Non-pigmented ciliary epithelial cell (primary cell): Measurements from ENCODE around the gene KIR3DL2.
"Not testable (repeated sequence)": the region's sequence is repeated elsewhere in the genome, so short reads cannot be mapped to it uniquely, and the experiment has no call there.

Source experiments
- DNase-seq: peaks from one replicate; pipeline ENCODE4 v3.0.0-alpha.2; 2010; ENCODE audit warnings: low read depth

Gene KIR3DL2

DNA sequence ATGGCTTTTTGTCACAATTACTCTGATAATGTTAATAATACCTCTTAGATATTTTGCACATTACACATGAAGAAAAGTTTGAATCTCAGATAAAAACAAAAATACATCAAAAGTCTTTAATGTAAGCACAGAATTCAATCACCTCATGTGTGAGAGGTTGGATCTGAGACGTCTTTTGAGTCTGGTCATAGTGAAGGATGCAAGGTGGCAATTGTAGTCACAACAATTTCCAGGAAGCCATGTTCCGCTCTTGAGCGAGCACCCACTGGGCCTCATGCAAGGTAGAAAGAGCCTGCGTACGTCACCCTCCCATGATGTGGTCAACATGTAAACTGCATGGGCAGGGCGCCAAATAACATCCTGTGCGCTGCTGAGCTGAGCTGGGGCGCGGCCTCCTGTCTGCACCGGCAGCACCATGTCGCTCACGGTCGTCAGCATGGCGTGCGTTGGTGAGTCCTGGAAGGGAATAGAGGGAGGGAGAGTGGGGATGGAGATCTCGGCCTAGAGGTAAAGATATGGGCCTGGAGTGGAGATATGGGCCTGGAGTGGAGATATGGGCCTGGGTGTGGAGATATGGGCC is at the start of gene KIR3DL2:
Gene KIR3DL2 (plus strand): TSS at position 383 of the 580 bp plus-strand sequence. CDS start 33 bp downstream, at position 416.
- DNase-seq = not testable (repeated sequence)

DNA sequence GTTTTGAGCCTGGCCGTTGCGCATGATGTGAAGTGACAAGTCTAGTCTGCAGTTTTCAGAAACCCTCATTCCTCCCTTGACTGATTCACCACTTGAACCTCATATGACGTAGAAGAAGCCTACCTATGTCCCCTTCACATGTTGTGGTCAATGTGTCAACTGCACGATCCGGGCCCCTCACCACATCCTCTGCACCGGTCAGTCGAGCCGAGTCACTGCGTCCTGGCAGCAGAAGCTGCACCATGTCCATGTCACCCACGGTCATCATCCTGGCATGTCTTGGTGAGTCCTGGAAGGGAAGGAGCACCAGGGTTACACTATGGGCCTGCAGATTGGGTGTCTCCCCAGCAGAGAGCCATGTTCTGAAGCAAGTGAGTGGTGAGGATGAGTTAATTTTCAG is 46.8 kb upstream of the KIR3DL2 start, which contains the start of gene KIR2DL4:
Gene KIR2DL4 (plus strand): TSS at position 201 of the 400 bp plus-strand sequence. CDS start 42 bp downstream, at position 243.
- DNase-seq = no peak

DNA sequence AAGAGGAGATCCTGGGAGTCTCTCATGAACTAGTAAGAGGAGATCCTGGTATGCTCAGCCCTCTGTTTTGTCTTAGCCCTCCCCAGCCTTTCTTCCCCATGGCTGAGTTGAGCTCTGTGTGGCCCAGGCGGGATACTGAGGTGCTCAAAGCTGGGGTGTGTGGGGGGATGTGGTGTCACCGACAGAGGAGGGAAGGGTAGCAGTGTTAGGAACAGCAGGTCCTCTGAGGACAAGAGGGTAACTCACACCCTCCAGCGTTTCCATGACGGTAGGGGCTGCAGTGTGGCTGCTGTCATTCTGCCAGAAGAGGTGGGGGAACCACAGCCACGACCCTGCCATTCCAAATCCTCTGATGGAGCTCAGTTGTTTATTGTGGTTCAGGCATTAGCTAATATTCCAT is 46.1 kb upstream of the KIR3DL2 start:
- DNase-seq = no peak

DNA sequence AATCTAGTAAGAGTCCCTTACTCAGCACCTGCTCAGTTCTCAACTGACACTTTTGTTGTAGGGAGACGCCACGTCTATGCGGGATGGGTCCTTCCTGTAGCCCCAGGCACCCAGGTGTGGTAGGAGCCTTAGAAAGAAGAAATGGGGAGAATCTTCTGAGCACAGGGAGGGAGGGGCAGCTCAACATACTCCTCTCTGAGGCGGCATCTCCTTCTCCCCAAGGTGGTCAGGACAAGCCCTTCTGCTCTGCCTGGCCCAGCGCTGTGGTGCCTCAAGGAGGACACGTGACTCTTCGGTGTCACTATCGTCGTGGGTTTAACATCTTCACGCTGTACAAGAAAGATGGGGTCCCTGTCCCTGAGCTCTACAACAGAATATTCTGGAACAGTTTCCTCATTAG is 45.7 kb upstream of the KIR3DL2 start:
- no peak for DNase-seq

DNA sequence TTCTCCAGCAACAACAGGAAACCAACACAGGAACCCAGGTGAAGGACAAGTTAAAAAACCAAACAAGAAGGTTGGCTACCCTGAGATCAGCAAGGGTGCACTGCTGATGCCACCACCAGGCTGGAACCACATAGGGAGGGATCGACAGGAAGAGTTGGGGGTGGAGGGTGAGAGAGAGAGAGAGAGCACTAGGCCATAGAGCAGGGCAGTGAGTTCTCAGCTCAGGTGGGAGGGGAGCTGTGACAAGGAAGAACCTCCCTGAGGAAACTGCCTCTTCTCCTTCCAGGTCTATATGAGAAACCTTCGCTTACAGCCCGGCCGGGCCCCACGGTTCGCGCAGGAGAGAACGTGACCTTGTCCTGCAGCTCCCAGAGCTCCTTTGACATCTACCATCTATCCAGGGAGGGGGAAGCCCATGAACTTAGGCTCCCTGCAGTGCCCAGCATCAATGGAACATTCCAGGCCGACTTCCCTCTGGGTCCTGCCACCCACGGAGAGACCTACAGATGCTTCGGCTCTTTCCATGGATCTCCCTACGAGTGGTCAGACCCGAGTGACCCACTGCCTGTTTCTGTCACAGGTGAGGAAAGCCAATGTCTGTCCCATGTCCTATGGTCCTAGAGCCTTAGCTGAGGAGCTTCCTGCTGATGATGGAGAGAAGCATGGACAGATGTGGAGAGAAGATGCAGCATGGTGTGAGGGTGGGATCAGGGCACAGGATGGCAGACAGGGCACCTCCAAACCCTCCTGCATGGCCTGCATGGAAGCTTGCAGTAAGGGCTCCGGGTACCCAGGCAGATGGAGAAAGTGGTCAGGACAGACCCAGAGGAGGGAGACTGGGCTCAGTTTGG is 44.4 kb upstream of the KIR3DL2 start:
- DNase-seq = no peak

DNA sequence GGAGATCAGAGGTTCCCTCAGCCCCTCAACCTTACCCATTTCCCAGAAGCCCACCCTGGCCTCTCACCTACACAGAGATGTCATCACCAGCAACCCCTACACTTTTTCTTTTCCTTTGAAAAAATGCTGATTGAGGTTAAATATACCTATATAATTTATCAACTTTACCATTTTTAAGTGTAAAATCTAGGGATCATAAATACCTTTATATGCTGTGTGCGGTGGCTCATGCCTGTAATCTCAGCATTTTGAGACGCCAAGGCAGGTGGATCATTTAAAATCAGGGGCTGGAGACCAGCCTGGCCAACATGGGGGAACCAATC is 43.8 kb upstream of the KIR3DL2 start:
- DNase-seq = no peak

DNA sequence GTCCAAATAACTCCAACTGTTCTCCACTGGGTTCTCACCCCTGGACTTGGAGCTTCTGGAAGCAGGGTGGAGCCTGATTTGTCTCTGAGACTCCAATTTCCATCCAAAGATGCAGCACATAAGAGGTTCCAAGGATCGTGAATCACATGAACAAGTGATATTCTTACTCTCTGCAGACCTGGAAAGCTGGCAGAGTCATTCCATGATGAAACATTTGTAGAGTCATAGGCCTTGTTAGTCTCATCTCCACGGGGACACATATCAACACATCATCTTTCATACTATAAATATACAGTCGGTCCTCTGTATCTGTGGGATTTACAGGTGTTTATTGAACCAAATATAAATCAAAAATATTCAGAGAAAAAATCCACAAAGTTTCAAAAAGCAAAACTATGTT is 35.7 kb upstream of the KIR3DL2 start:
- not testable (repeated sequence) for DNase-seq

DNA sequence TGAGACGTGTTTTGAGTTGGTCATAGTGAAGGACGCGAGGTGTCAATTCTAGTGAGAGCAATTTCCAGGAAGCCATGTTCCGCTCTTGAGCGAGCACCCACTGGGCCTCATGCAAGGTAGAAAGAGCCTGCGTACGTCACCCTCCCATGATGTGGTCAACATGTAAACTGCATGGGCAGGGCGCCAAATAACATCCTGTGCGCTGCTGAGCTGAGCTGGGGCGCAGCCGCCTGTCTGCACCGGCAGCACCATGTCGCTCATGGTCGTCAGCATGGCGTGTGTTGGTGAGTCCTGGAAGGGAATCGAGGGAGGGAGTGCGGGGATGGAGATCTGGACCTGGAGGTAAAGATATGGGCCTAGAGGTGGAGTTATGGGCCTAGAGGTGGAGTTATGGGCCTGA is 34.0 kb upstream of the KIR3DL2 start, which contains the start of gene KIR3DL1:
Gene KIR3DL1 (plus strand): TSS at position 218 of the 400 bp plus-strand sequence.
- DNase-seq = not testable (repeated sequence)

DNA sequence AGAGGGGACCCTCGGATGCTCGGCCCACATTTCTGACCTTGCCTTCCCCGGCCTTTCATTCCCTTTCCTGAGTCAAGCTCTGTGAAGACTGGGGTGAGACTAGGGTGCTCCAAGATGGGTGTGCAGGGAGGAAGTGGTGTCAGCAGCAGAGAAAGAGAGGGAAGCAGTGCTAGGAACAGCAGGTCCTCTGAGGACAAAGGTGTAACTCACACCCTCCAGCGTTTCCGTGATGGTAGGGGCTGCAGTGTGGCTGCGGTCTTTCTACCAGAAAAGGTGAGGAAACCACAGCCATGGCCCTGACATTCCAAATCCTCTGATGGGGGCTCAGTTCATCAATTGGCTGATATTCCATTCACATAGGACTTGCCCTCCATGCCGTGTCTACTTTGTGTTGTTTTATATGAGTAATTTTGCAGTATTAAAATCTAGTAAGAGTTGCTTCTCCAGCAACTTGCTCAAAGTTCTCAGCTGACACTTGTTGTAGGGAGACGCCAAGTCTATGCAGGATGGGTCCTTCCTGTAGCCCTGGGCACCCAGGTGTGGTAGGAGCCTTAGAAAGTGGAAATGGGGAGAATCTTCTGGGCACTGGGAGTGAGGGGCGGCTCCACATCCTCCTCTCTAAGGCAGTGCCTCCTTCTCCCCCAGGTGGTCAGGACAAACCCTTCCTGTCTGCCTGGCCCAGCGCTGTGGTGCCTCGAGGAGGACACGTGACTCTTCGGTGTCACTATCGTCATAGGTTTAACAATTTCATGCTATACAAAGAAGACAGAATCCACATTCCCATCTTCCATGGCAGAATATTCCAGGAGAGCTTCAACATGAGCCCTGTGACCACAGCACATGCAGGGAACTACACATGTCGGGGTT is 32.3 kb upstream of the KIR3DL2 start:
- DNase-seq = no peak

DNA sequence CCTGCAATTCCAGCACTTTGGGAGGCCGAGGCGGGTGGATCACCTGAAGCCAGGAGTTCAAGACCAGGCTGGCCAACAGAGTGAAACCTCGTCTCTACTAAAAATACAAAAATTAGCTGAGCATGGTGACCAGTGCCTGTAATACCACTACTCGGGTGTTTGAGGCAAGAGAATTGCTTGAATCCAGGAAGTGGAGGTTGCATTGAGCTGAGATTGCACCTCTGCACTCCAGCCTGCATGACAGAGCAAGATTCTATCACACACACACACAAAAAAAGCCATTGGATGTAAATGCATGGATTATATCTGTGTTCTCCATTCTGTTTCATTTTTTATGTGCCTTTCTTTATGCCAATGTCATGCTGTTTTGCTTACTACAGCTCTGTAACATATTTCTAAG is 25.8 kb upstream of the KIR3DL2 start:
- DNase-seq = not testable (repeated sequence)

DNA sequence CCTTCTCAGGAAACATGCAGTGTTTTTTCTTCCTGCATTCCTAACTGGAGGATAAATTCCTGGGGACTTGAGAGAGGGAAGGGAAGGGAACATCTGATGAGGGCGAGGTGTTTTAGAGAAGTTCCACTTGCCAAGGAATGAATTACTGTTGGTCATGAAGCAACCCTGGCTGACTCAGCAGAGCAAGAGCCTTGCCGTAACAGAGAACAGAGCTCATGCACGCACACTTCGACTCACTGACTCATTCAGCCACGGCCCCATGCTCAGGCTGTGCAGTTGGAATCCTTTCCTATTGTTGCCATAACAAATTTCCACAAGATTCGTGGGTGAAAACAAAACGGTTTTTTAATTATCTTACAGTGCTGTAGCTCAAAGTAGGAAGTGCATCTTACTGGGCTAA is 24.9 kb upstream of the KIR3DL2 start:
- DNase-seq = not testable (repeated sequence)

DNA sequence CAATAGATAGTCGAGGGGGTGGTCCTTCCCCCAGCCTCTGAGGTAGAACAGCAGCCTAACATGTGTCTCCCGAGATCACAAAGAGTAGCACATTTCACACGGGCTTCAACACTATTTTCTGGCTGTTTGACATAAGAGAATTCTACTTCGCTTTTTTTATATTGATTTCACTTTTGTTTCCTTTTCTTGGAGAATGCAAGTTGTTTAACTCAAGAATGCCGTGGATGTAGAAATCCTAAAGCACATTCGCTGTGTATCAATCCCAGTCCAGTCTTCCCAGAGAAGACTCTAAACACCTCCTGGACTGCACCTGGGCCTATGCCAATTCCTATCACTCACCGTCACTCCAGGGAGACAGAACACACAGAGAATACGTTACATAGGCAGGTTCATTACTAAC is 22.2 kb upstream of the KIR3DL2 start:
- not testable (repeated sequence) for DNase-seq

DNA sequence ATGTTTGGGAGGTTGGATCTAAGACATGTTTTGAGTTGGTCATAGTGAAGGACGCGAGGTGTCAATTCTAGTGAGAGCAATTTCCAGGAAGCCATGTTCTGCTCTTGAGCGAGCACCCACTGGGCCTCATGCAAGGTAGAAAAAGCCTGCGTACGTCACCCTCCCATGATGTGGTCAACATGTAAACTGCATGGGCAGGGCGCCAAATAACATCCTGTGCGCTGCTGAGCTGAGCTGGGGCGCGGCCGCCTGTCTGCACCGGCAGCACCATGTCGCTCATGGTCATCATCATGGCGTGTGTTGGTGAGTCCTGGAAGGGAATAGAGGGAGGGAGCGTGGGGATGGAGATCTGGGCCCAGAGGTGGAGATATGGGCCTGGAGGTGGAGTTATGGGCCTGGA is 17.7 kb upstream of the KIR3DL2 start, which contains the start of gene KIR2DS4:
Gene KIR2DS4 (plus strand): TSS at position 181 of the 400 bp plus-strand sequence.
- DNase-seq = not testable (repeated sequence)

DNA sequence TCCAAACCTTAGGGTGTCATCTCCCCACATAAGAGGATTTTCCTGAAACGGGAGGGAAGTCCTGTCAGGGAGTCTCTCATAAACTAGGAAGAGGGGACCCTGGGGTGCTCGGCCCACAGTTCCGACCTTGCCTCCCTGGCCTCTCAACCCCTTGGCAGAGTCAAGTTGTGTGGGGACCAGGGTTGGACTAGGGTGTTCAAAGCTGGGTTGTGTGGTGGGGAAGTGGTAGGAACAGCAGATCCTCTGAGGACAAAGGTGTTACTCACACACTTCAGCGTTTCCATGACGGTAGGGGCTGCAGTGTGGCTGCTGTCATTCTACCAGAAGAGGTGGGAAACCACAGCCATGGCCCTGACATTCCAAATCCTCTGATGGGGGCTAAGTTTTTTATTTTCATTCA is 15.1 kb upstream of the KIR3DL2 start:
- DNase-seq = not testable (repeated sequence)

DNA sequence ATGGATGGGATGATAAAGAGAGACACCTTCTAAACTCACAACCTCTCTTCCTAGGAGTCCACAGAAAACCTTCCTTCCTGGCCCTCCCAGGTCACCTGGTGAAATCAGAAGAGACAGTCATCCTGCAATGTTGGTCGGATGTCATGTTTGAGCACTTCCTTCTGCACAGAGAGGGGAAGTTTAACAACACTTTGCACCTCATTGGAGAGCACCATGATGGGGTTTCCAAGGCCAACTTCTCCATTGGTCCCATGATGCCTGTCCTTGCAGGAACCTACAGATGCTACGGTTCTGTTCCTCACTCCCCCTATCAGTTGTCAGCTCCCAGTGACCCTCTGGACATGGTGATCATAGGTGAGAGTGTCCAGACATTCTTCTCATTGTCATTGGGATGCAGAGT is 12.7 kb upstream of the KIR3DL2 start:
- DNase-seq = not testable (repeated sequence)

DNA sequence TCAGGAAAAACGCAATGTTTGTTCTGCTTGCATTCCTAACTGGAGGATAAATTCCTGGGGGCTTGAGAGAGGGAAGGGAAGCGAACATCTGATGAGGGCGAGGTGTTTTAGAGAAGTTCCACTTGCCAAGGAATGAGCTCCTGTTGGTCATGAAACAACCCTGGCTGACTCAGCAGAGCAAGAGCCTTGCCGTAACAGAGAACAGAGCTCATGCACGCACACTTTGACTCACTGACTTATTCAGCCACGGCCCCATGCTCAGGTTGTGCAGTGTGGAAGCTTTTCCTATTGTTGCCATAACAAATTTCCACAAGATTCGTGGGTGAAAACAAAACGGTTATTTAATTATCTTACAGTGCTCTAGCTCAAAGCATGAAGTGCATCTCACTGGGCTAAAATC is 7.1 kb upstream of the KIR3DL2 start:
- not testable (repeated sequence) for DNase-seq

DNA sequence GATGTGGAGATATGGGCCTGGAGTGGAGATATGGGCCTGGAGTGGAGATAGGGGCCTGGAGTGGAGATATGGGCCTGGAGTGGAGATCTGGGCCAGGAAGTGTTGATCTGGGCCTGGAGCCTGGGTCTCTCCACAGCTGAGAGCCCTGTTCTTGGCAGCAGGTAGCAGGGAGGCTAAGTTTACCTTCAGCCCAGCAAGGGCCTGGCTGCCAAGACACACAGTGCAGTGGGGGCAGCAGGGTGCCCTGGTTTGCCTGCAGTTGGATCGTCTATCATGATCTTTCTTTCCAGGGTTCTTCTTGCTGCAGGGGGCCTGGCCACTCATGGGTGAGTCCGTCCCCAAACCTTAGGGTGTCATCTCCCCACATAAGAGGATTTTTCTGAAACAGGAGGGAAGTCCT is 687 bp downstream of the KIR3DL2 start:
- no peak for DNase-seq

DNA sequence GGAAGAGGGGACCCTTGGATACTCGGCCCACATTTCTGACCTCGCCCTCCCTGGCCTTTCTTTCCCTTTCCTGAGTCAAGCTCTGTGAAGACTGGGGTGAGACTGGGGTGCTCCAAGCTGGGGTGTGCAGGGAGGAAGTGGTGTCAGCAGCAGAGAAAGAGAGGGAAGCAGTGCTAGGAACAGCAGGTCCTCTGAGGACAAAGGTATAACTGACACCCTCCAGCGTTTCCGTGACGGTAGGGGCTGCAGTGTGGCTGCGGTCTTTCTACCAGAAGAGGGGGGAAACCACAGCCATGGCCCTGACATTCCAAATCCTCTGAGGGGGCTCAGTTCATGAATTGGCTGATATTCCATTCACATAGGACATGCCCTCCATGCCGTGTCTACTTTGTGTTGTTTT is 1.1 kb downstream of the KIR3DL2 start:
- DNase-seq = no peak

DNA sequence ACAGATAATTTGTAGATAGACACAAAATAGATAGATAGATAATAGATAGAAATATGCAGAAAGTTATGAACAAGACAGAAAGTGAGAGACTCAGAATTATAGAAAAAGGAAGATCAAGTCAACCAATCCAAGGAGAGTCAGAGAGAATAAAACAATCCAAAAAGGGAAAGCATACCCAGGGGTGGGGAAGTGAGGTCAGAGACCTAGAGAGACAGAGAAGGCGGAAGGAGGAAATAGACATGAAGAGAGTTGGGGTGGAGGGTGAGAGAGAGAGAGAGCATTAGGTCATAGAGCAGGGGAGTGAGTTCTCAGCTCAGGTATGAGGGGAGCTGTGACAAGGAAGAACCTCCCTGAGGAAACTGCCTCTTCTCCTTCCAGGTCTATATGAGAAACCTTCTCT is 5.0 kb downstream of the KIR3DL2 start:
- not testable (repeated sequence) for DNase-seq

DNA sequence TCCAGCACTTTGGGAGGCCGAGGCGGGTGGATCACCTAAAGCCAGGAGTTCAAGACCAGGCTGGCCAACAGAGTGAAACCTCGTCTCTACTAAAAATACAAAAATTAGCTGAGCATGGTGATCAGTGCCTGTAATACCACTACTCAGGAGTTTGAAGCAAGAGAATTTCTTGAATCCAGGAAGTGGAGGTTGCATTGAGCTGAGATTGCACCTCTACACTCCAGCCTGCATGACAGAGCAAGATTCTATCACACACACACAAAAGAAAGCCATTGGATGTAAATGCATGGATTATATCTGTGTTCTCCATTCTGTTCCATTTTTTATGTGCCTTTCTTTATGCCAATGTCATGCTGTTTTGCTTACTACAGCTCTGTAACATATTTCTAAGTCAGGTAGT is 8.2 kb downstream of the KIR3DL2 start:
- DNase-seq = not testable (repeated sequence)

DNA sequence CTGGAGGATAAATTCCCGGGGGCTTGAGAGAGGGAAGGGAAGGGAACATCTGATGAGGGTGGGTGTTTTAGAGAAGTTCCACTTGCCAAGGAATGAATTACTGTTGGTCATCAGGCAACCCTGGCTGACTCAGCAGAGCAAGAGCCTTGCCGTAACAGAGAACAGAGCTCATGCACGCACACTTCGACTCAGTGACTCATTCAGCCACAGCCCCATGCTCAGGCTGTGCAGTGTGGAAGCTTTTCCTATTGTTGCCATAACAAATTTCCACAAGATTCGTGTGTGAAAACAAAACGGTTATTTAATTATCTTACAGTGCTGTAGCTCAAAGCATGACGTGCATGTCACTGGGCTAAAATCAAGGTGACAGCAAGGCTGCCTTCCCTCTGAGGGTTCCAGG is 9.2 kb downstream of the KIR3DL2 start:
- DNase-seq = not testable (repeated sequence)

DNA sequence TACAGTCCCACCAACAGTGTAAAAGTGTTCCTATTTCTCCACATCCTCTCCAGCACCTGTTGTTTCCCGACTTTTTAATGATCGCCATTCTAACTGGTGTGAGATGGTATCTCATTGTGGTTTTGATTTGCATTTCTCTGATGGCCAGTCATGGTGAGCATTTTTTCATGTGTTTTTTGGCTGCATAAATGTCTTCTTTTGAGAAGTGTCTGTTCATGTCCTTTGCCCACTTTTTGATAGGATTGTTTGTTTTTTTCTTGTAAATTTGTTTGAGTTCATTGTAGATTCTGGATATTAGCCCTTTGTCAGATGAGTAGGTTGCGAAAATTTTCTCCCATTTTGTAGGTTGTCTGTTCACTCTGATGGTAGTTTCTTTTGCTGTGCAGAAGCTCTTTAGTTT is 13.2 kb downstream of the KIR3DL2 start:
- DNase-seq = not testable (repeated sequence)
